ENCODE data around the gene ACSM3.

DNA sequence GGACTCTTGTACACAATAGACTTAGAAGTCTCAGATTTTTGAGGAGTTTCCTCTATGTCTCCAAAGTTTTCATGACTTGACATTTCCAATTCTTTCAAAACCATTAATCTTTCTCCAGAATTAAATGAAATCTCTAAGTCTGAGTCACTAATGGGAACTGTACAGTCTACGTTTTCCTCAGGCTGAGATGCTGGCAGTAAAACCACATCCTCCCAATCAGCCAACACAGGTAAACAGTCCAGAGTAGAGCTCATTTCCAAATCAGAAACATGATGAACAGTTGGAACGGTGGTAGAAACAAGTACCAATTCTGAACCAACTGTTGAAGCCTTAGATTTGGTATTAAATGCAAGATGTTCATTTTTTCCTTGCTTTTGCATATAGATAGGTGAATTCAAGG is 34.5 kb downstream of the ACSM3 start:
- TF ChIP-seq POLR2AphosphoS5 (IDR thresholded peaks at IDR 0.05; ENCODE audit: low read depth, low read length) (no peak), EP300 (IDR thresholded peaks at IDR 0.05; ENCODE audit: borderline replicate concordance in 1 of 2, low read depth in 1 of 2, low read length in 1 of 2) (no peak), CTCF (IDR thresholded peaks at IDR 0.05) (no peak), PBX3 (IDR thresholded peaks at IDR 0.05) (no peak), SIN3A (IDR thresholded peaks at IDR 0.05; ENCODE audit: borderline replicate concordance, low read depth, low read length) (no peak), YY1 (IDR thresholded peaks at IDR 0.05; ENCODE audit: low read depth) (no peak), MEF2A (IDR thresholded peaks at IDR 0.05; ENCODE audit: borderline replicate concordance, low read depth) (no peak), RFX5 (IDR thresholded peaks at IDR 0.05; ENCODE audit: low read length) (no peak), JUND (IDR thresholded peaks at IDR 0.05) (no peak)
